DMS79 (cell line): Measurements from ENCODE around the gene ERC1.
A peak's percentile ranks its signal among the peaks of the same experiment; 100 is the strongest.

Experiments
- DNase-seq: peaks from one replicate; lab custom pipeline; 2025; lab: John Stamatoyannopoulos, UW

The ERC1 gene

DNA sequence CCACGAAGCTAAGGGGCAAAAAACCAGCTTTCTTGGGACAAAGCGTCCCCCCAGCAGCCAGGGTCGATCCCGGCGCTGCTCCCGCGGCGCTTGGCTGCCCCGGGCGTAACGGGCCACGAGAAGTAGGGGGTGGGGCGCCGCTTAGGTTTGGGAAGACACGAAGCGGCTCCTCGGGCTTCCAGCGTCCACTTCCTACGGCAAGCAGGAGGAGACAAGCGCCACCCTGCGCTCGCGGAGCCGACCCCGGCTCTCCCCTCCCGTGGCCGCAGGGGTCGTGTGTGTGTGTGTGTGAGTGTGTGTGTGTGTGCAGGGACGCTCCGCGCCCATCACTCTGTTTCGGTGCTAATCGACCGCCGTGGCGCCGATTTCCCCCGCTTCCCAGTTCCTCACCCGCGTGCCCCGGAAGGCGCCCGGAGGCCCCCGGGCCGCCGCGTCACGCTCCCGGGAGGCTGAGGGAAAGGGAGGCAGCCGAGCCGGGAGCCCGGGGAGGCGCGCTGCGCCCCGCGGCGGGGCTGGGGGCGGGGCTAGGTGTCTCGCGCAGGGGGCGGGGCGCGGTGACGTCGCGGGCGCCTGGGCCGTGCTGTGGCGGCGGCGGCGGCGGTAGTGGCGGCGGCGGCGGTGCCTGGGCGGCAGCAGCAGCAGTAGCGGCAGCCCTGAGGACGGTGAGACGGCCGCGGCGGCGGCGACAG lies at the start of gene ERC1:
TSS of gene ERC1 (plus strand) at position 563 of the 689 bp plus-strand sequence. CDS start 36,681 bp downstream, outside the sequence.
- DNase-seq: peak; percentile 71

DNA sequence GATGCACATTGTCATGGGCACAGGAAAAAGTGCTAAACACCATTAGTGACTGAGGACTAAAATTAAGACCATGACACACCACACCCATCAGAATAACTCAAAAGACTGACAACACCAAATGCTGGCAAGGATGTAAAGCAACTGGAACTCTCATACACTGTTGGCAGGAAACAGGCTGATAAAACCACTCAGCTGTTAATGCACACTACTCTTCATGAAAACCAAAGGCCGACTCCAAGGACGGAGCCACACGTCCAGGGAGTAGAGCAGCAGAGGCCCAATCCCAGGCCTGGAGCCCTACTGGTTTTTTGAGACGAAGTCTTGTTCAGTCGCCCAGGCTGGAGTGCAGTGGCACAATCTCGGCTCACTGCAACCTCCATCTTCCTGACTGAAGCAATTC lies 48.0 kb upstream of the ERC1 start:
- no peak for DNase-seq

DNA sequence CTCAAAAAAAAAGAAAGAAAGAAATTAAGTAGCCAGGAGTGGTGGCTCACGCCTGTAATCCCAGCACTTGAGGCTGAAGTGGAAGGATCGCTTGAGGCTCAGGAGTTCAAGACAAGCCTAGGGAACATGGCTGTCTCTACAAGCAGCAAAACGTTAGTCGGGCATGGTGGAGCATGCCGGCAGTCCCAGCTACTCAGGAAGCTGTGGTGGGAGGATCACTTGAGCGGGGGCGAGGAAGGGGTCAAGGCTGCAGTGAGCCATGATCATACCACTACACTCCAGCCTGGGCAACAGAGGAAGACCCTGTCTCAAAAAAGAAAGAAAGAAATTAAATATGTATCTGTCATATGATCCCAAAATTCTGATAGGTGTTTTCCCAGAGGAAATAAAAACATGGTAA lies 46.8 kb upstream of the ERC1 start:
- DNase-seq: no peak

DNA sequence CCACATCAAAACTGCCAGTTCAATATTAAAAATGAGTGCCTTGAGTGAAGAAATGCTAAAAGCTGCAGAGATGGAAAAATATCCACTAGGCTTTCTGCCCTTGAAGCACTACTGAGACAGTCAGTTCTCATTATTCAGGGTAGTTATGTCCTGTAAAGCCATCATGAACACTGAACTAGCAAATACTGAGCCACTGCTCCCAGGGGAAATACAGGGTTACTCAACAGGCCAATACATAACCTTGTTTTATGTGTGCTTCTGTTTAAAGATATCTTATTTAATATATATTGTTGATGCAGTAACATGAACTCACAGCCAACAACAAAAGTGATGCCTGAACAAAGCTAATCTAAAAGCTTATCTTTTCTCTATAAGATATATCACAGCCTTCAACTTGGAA lies 44.8 kb upstream of the ERC1 start:
- DNase-seq: no peak

DNA sequence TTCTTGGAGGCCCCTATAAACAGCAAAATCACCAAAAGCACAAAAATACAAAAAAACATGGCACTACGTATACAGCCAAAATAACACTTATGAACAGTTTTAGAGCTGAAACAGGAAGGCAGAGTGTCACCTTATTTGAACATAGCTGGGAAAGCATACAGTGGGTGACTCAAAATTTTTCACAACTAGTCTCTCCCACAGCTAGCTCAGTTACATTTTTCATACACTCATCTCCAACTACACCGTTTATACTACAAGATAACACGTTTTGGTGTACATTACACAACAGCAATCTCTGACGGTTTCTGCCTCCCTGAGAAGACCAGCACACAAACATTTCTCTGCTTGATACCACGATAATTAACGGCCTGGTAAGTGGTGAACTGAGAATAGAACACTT lies 44.4 kb upstream of the ERC1 start:
- no peak for DNase-seq

DNA sequence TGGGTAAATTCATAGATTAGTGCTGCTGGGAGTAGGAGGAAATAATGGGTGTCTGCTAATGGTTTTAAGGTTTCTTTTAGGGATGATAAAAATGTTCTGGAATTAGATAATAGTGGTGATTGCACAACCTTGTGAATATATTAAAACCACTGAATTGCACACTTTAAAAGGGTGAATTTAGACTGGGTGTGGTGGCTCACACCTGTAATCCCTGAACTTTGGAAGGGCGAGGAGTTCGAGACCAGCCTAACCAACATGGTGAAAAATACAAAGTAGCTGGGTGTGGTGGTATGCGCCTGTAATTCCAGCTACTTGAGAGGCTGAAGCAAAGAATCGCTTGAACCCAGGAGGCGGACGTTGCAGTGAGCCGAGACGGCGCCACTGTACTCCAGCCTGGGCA lies 42.8 kb upstream of the ERC1 start:
- DNase-seq: no peak

DNA sequence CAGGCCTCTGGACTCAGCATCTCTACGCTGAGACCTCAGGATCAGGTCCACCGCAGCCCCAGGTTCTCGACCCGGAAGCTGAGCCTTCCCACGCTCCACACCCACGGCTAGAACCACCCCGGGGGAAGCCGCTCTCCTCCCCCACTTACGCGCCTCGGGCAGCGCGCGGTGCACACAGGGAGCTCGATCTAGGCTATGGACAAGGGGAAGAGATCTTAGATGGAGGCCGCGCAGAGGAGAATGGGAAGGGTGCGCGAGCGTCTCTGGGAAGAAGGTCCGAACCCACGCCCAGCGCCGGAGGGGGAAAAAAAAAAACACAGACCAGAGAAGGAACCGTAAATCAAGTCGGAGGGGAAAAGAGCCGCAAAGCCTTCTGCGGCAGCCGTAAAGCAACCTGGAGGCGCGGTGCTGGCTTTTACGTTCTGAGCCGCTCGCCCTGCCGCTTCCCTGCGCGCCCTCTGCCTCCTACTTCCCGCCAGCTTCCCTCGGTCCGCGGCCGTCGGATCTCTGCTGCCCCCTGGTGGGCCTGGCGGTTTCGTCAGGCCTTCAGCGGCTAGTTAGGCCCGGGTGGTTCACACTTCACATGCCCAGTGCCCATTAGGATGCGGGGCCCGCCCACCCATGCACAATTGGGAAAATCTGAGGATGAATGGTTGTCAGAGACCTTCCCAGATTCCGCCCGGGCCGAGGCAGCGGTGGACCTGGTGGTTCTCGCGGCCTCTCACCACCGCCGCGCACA lies 41.4 kb upstream of the ERC1 start, which contains the start of gene RAD52:
TSS of gene RAD52 (minus strand) at position 242 of the 739 bp plus-strand sequence. CDS start 16,636 bp downstream, outside the sequence.
- DNase-seq: peak; percentile 98

DNA sequence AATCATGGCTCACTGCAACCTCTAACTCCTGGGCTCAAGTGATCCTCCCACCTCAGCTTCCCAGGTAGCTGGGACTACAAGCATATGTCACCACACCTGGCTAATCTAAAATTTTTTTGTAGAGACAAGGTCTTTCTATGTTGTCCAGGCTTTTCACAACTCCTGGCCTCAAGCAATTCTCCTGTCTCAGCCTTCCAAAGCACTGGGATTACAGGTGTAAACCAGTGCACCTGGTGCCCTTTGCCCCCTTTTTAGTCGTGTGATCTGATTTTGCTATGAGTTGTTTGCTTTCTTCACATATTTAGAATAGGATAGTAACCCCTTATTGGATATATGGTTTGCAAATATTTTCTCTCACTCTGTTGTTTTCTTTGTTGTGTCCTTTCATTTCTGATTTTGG lies 39.8 kb upstream of the ERC1 start:
- DNase-seq: no peak

DNA sequence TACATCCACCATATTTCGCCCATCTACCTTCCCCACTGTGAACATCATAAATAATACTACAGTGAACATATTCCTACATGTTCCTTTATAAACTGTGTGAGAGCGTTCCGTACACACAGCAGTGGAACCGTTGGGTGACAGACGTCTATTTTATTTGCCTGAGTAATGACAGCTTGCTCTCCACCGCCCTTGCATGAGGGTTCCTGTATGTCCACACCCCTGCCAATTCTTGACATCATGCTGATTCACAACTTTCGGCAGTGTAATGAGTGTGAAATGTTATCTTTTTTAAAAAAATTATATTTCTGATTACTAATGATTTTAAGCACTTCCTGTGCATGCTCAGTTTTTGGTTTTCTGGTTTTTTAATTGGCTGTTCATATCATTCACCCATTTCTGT lies 37.2 kb upstream of the ERC1 start:
- no peak for DNase-seq

DNA sequence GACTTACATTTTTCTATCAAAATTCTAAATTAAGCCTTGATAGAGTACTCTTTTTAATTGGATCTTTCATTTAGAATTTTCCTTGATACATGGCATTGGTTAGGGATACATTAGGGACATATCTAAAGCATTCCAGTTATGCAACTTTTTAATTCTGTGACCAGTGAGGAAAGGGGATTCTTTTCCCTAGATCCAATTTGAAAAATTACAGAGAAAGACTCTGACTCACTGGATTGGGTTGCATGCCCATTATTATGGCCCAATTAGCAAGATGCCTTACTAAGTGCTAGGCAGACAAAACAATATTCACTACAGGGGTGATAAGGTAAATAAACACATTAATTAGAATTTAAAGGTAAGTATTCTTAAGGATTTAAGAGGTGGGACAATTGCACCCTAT lies 36.3 kb upstream of the ERC1 start:
- DNase-seq: no peak

DNA sequence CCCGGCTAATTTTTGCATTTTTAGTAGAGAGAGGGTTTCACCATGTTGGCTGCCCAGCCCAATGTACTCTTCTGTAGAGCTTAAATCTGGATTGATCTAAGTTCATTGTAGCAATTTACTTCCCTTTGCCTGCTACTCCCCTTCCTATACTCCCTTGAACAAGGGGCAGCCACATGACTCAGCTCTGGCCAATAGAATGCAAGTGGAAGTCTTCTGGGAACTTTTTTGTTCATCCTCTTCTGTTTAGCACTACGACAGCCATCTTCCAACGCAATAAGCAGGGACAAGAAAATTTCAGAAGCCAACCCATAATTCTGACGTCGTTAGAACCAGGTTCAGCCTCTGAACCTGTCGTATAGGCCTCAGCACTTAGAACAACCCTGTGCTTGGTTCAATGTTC lies 35.1 kb upstream of the ERC1 start:
- DNase-seq: no peak

DNA sequence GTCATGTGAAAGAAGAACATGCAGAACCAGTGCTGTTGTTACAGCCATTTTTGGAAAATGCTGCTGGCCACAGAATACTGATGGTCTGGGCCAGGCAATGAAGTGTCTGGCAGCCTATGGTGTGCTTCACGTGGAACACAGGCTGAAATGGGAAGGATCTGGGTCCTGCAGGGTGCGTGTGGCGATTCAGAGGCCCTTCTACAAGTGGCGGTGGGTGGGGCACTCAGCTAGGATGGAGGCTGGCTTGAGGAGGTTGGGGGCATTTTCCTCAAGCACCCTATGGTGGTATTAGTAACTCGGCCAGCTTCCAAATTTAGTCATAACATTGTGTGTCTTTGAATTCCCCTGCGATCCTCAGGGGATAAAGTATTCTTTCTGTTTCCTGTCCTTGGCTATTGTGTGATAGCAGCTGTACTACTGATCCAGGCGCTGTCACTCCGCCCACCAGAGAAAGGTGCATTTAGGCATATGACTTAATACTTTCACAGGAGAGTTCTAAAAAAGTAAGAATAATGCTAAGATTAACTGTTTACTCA lies 32.4 kb upstream of the ERC1 start:
- DNase-seq: no peak

DNA sequence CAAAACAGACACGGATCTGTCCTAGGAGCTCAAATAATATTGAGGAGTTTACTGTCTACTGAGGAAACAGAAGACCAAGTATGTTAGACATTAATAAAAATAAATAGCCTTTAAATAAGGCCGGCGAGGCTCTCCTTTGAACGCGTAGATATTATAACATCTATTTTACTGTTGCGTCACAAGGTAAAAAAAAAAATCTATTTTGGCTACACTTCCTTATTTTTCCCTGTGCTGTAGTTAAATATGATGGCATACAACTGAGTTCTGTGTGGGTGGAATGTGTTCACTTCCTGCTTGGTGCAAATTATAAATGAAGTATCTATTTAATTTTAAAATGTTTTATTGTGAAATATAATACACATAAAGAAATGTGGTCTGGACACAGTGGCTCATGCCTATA lies 24.3 kb upstream of the ERC1 start:
- DNase-seq: no peak

DNA sequence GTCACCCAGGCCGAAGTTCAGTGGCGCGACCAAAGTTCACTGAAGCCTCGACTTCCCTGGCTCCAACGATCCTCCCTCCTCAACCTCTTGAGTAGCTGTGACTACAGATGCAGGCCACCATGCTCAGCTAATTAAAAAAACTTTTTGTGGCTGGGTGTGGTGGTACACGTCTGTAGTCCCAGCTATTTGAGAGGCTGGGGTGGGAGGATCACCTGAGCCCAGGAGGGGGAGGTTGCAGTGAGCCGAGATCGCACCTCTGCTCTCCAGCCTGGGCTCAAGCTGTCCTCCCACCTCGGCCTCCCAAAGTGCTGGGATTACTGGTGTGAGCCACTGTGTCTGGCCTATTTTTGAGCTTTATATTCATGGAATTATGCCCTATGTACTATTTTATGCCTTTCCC lies 23.4 kb upstream of the ERC1 start:
- no peak for DNase-seq

DNA sequence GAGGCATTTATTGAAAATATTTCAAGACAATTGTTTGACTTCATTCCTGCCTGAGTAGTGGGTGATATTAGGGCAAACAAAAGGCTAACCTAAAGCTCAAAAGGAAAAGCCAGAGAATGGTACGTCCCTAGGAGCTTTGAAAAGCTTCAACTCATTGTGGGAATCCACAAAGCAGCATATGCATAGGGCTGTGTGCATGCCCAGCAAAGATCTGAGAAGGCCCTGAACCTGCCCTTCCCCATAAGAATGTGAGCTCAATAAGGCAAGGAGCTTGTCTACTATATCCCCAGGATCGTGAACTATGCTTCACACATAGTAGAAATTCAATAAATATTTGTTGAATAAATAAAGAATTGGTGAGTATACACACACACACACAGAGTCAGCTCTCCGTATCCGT lies 22.5 kb upstream of the ERC1 start:
- DNase-seq: no peak

DNA sequence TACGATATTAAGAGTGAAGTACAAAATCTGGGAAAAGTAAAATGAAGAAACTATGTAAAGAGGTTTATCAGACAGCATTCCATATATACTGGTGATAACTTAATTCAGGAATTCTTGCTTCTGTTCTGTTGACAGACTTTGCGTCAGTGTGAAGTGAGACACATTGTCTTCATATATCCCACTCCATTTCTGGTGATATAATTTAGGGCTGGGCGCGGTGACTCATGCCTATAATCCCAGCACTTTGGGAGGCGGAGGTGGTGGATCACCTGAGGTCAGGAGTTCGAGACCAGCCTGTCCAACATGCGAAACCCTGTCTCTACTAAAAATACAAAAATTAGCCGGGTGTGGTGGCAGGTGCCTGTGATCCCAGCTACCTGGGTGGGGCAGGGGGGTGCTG lies 21.2 kb upstream of the ERC1 start:
- DNase-seq: no peak

DNA sequence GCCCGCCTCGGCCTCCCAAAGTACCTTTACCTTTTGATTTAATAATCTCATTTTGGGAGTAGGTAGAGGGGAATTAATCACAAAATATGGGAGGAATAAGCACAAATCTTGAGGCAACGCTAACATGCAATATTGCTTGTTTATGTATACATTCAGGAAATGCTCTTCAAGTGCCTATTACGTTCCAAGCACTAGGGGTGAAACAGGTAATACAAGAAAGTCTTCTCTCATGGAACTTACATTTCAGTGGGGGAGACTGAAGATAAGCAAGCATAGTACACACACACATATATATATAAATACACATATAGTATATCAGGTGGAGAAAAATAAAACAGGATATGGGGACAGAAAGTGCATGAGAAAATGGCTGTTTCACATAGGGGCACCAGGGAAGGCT lies 19.0 kb upstream of the ERC1 start:
- DNase-seq: no peak

DNA sequence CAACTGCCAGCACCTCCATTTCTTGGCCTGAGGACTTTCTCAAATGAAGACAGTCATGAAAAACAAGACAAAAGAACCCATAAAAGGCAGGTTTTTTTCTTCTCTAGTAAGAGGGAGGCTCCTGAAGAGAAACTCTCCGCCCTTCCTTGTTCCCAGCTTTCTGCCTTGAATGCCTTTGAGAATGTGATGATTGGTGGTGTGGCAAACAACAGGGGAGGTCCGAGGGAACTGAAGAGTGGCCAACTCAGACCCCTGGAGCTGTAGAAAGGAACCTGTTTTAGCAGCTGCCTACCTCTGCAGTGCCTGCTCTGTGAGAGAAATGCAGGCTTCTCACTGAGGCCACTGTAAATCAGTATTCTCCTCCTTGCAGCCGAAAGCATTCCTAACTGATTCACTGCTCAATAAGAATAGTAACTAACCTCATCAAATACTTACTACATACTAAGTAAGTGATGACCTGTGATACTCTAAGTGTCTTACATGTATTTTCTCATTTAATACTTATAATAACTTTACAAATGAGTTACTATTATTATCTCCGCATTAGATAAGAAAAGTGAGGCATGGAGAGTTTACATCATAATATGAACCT lies 16.7 kb upstream of the ERC1 start:
- DNase-seq: no peak

DNA sequence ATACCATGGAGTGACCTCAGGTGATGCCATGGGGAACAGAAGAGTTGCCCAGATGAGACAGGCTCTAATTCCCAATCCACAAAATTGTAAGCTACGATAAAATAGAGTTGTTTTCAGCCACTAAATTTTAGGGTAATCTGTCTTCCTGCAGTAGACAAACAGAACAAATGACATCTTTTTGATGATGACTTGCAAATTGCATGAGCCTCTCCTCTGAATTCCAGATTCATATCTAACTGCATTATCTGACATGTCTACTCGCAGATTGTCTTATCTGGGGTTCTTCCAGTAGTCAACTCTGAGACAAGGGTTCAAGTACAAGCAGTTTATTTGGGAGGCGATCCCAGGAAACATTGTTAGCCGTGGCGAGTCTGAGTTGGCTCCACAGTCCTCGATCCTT lies 14.4 kb upstream of the ERC1 start:
- DNase-seq: no peak

DNA sequence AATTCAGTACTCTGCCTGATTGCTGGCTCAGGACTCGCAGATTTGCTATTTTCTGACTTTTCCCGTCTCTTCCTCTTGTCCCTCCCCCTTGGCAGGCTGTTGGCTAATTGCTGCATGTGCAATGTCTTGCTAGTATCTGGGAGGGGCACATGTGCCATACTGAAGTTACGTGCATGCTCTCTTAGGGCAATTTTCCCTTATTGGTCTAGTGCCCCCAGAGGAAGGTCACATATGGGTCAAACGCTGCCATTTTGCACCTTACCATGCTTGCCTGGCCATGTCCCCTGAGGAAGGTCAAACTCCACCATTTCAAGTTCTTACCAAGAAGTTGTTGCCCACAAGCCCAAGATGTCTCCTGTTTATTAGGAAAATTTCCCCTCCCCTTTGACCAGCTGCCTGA lies 13.9 kb upstream of the ERC1 start:
- no peak for DNase-seq

DNA sequence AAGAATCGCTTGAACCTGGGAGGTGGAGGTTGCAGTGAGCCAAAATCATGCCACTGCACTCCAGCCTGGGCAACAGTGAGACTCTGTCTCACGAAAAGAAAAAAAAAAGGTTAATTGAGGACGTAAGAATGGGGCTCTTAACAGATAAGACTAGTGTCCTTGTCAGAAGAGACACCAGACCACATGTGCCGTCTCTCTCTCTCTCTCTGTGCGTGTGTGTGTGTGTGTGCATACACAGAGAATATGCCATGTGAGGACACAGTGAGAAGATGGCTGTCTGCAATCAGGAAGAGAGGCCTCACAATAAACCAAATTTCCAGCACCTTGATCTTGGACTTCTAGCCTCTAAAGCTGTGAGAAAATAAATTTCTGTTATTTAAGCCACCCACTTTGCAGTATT lies 11.7 kb upstream of the ERC1 start:
- no peak for DNase-seq

DNA sequence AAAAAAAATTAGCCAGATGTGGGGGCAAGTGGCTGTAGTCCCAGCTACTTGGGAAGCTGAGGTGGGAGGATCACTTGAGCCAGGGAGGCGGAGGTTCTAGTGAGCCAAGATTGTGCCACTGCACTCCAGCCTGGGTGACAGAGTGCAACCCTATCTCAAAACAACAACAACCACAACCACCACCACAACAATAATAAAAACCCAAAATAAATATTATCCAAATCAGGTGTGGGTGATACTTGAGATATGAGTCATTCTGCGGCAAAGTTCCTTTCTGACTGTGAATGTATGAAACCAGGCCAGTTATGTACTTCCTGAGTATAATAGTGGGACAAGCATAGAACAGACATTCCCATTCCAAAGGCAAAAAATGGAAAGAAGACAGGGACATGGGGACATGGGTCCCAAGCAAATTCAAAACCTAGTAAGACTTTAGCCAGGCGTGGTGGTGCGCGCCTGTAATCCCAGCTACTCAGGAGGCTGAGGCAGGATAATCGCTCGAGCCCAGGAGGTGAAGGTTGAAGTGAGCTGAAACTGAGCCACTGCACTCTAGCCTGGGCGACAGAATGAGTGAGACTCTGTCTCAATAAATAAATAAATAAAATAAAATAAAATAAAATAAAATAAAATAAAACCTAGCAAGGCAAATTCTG lies 9.7 kb upstream of the ERC1 start:
- no peak for DNase-seq

DNA sequence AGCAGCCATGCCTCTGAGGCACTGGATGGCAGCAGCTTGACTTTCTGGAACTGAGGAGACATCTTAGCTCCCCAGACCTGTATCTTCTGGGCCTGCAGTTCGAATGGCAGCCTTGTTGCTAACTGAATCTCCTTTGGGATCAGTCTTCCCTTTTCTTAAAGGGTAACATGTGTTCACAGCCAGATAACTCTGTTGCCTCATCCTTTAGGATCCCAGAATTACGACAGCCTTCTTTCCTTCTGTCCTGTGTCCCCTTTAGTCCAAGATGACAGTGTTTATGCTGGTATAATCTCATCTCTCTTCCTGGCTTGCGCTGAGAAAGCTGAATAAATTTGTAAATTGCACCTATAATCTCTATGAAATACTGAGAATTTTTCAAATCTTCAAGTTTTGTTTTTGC lies 9.1 kb upstream of the ERC1 start:
- no peak for DNase-seq
